ENCODE measurements around the gene SOX6.
"Not testable (repeated sequence)": the region's sequence is repeated elsewhere in the genome, so short reads cannot be mapped to it uniquely, and the experiment has no call there.

SOX6 gene

DNA sequence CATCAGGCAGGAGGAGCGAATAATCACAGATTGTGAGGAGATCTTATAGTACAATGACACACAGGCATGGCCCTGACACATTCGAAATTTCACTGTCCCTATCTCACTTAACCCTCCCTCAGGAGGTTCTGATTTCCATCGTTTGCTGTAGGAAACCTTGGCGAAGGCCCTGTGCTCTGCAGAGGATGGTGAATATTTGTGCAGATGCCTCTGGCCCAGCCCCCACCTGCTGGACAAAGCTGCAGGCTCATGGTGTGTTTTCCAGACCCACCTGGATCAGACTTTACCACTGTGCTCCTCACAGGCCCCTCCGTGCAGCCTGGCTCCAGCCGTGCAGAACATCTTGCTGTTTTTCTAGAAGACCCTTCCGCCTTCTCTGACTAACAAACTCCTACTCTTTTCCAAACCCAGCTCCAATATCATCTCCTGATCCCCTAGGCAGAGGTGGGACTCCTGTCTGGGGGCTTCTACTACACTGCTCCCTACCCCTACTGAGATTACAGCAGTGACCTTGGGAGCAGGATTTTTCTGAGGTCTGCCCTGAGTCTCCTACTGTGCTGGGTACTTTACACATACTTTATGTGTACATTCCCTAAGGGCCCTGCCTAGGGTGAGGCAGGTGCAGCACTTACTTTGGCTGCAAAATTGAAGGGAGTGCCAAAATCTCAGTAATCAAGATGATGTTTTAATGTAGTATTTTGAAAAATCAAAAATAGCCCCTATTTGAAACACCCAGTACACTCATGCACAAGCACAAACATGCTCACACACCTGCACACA, 412.7 kb downstream of the SOX6 start:
- no peak for DNase-seq

DNA sequence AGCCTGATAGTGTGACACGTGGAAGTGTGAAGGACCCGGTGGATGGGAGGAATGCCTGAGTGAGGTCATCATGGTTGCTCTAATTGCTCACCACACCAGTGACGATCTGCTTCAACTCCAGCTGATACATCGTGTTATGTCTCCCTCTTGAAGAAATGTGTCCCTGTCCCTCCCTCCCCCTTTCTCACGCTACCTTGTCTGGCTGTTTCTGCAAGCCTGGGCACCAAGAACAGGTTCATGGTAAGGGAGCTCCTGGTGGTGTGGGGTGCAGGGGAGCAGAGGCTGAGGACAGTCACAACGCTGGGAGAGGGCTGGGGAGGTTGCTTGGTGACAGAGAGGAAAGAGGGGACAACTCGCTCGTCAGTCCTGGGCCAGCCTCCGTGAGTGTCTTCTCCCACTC, 413.4 kb downstream of the SOX6 start:
- DNase-seq, result no peak

DNA sequence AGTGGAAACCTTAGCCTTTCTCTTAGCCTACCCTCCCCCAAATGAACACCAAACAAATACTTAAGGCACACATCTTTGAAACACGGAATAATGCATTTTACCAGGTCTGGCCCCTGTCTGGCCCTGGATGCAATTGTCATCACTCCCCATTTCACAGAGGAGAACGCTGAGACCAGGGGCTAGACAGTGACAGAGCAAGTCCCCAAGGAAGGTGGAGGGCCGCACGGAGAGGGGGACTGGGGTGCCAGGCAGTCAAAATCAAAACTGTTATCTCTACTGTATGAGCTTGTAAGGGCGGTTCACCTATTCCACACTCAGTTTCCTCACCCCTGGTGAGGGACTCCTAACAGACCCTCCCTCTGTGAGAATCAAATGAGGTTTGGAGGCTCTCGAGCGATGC, 414.2 kb downstream of the SOX6 start:
- no peak for DNase-seq

DNA sequence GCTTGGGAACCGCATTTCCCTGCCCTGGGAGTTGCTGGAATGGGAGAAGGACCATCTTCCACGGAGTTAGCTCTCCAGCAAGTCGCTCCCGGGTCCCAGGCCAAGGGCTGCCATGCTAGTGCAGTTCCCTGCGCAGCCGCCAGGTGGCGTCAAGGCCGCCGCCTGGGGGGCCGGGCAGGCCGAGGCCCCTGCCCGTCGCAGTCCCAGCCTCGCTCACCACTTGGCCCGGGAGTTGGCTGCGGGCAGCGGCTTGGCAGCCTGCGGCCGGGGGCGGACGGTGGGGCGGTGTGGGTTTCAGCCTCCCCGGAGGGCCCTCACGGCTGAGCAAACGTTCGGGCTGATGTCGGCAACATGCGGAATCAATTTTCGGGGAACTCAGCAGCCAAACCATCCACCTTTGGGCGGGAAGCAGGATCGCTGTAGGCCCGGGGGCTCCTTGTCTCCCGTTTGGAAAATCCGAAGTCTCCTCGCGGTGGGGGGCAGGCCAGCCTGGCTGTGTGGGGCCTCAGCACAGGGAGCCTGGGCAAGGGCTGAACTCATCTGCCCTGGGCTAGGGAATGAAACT, 415.1 kb downstream of the SOX6 start:
- DNase-seq, result no peak

DNA sequence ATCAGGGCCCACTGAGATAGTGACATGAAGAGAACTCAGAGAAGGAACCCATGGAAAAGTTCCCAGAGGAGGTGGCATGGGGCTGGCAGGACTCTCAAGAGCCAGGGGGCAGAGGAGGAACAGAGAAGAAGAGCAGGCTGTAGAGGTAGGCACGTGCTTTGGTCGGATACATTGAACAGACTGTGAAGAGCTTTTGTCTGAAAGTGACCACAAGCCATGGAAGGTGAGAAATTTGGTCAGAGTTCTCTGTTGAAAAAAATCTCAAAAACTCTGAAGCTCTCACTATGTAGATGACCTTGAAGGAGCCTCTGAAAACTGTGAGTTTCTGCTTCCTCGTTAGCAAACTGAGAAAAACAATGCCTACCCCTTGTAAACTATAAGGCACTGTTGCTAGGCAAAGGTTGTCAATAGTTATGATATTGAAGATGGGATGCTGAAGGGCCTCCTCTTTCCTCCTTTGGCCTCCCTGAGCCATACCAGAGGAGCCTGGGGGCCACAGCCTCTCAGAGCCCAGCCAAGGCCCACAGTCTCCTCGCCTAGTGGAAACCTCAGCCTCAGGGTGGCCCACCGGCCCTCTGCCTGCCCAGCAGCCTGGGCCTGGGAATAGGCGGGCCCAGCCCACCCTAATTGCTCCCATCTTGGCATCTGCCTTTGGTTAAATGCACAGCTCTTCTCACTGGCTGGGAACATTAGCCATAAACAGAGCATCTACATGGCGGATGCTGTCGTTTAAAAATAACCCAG, 415.7 kb downstream of the SOX6 start:
- DNase-seq, result no peak

DNA sequence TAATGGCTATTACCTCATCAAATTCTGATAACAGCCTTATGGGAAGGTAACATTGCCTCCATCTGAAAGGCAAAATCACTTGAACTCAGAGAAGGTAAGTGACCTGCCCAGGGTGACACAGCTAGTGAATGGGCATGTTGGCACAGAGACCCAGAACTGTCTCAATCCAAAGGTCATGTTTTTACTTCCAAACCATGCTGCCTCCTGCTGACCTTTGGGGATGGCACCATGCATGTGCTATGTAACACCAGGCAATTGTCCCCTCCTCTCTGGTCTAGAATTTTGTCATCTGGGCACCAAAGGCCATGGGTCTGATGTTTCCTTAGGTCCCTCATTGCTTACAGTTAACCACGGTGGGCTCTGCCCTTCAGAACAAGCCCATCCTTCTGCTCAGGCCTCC, 417.4 kb downstream of the SOX6 start:
- no peak for DNase-seq

DNA sequence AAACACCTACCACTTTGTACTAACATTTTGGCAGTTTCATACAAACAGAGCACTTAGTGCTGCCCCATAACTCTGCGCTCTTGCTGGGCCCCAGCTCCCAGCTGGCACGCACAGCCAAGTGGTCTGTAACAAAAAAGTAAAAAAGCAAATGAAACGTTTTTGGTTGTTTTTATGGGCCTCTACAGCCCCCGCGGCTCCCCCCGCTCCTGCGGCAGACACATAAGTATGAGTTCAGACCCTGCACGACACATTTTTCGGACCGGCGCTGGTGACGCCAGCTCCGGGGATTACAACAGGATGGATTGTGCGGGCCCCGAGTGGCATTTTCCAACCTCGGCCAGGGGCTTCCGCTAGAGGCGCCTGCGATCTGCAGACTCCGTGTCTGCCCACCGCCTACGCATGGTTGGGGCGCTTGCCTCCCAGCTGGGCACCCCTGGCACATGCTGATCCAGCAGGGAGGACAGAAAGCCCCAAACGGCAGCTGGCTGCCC, 418.2 kb downstream of the SOX6 start:
- no peak for DNase-seq

DNA sequence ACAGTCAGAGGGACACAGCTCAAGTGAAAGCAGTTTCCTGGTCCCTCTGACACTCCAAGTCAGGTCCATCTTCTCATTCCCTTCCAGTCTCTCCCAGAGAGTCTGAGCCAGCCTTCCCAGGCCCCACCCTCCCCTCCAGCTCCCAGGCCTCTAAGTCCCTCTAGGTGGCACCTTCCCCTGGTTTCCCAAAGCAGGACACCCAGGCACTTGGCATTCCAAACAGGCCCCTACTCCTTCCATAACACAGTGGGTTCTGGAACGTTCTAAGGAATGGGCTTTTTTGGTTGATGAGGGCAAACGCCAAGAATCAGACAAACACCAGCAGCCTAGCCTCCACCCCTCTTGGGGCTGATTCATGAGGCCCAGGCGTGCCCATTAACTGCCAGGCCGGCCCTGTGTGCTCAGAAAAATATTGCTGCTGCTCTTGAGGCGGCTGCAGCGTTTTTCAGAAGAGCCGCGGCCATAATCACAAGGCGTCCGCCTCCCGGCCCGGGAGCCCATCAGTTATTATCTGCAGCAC, 418.7 kb downstream of the SOX6 start:
- DNase-seq, result no peak

DNA sequence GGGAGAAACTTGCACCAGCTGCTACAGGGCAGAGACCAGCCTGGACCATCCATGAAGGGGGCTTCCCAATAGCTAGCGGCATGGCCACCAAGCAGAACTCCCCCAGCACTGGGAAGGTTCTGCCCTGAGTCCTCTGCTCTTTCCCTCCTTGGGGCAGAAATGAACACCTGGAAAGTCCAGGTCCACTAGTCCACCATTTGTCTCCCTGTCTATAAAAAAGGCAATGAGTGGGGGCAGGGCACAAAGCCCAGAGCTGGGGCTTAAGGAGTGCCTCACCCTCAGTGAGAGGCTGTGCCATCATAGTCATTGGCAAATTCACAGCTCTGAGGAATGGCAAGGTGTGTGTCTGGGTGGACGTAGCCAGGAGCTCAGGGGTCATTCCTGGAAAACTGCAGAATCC, 420.3 kb downstream of the SOX6 start:
- no peak for DNase-seq

DNA sequence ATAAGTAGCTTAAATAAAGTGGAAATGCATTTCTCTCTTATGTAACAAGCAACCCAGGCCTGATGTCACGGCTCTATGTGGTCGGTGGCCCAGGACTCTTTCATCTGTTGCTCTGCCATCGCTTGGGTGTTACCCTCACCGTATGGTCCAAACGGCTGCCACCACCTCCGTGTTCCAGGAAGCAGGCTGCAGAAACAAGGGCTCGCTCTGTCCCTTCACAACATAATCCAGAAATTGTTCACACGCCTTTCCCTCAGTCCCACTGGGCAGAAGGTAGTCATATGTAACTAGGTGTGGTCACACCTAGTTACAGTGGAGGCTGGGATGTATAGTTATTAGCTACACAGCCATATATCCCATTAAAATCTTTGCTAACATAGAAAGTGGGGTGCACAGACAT, 421.0 kb downstream of the SOX6 start:
- DNase-seq, result no peak

DNA sequence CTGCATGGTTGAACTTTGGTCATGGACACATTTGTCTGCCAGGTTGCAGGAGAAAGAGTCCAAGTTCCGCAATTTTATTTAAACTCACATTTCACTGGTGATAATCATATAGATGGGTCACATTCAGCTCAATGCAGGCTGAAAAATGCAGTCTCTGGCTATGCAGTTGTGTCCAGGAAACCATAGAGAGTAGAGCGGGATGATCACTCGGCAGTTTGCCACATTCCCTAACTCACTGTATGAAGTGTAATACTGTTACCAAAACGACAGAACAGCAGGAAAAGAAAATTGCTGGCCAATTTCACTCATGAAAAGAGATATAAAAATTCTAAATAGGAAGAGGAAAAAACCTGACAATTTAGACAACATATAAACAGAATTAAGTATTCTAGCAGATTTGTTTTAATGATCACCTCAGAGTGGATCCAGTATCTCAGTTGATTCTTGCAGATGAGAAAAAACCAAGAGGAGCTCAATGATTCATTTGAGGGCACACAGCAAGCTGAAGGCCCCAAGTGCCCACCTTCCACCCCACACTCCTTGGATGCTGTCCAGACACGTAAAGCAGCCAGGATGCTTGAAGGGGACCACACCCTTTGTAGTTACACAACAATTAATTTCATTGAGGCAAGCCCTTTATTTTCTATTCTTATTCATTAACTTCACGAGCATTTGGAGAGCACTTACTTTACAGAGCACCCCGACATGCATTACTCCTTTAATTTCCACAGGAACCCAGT, 422.3 kb downstream of the SOX6 start:
- no peak for DNase-seq

DNA sequence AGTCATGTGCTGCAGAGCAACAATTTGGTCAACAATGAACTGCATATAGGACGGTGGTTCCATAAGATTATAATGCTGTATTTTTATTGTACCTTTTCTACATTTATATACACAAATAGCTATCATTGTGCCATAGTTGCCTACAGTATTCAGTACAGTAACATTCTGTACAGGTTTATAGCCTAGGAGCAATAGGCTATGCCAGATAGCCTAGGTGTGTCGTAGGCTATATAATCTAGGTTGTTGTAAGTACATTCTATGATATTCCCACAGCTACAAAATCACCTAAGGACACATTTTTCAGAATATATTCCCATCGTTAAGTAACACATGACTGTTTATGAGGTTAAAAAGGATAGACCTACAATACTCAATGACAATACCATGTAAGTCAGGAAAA, 423.9 kb downstream of the SOX6 start:
- no peak for DNase-seq

DNA sequence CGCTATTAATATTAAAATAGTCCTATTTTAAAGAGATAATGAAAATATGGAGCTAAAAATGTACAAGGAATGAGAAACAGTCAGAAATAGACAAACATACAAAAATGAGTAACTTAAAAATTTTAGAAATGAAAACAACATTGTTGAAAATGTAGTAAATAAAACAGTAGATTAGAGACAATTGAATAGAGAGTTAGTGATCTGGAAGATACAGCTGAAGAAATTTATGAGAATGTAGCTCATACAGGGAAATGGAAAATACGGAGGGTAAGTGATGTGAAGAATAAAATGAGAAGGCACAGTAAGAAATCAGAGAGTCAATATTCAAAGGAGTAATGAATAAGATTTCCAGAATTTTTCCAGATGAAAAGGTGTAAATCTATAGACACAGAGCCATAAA, 424.8 kb downstream of the SOX6 start:
- no peak for DNase-seq

DNA sequence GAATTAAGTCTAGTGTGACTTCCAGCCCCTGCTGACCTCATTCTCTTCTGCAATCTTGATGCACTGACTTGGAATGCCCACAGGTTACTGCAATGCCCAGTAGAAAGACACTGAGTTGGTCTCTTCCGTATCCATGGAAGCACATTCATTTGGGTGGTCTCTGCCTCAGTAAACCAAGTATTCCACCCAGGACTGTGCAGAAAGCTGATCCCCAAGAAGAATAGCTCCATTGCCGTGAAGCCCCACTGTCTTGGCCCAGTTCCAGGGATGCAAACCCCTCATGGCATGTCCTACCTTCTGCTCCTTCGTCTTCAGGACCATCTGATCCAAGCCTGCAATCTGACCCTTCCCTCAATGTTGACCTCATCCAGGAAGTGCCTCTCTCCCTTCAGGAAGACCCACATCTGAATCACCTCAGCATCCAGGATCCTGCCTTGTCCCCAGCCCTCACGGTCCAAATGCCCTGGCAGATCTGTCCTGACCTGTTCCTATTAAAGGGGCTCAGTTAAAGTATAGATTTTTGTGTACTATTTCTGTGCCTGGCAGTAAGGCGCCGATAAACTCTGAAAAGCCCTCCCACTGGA, 425.8 kb downstream of the SOX6 start:
- DNase-seq, result no peak

DNA sequence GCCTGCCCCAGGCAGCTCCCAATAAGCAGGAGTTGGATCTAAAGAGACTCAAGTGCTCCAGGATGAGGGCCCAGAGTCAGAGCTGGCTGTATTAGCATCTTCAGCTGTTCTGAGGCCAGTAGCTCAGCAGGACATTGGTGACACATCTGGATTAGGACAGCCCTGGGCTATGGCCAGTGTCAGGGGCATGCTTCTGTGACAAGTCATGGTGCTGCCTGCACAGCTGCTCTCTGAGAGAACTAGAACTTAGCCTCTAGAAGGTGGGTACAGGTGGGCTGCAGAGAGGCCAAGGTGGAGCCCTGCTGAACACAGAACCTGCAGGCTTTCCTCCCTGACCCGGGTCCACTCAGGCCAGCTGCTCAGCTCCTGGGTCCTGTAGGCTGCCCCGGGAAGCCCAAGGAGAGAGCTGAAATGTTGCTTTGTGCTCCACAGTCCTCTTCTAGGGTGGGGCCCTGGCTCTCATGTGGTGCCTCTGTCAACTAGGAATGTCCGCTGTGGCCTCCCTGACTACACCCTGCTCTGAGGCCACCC, 426.9 kb downstream of the SOX6 start:
- DNase-seq, result no peak

DNA sequence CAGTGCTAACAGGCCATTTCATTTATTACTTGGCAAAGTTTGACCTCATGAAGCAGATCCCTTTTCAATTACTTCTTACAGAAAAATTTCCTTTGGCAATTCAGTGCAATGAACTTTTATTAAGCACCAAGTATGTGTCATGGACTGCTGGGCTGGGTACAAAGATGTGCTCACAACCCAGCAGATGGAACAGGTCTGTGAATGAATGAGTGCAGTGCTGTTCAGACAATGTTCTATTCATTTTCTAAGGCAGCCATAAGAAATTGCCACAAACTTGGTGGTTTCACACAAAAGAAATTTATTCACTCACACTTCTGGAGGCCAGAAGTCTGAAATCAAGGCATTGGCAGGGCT, 428.5 kb downstream of the SOX6 start:
- no peak for DNase-seq

DNA sequence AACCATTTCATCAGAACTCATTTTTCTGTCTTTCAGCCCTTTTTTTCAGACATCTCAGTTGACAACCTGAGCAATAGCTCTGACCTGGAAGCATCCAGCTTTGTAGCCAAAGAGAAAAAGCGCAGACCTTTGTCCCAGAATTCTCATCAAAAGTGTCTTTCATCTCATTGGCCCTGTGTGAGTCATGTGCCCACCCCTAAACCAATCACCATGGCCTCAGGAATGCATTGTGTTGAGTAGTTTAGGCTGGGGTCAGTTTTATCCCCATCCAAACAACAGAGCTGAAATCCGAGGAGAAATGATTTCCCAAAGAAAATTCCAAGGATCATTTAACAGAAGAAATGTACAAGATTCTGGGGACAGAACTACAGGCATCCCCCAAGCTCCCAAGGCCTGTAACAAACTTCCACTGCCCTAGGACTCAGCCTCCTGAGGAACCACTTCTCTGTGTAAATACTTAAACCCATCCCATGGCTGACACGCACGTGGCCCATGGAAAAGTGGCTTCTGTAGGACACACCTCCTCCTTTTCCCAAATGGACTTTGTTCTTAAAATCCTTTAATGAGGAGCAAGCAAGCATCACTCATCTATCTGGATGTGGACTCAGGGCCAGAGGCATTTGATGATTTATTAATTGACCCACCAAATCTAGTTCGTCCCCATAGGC, 429.0 kb downstream of the SOX6 start:
- DNase-seq, result no peak

DNA sequence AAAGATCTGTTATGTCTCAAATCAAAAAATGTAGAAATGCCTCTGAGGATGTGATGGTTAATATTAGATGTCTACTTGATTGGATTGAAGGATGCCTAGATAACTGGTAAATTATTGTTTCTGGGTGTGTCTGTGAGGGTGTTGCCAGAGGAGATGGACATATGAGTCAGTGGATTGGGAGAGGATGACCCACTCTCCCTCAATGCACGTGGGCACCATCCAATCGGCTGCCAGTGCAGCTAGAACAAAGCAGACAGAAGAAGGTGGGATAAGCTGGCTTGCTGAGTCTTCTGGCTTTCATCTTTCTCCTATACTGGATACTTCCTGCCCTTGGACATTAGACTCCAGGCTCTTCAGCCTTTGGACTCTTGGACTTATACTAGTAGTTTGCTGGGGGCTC, 430.3 kb downstream of the SOX6 start:
- DNase-seq, result no peak

DNA sequence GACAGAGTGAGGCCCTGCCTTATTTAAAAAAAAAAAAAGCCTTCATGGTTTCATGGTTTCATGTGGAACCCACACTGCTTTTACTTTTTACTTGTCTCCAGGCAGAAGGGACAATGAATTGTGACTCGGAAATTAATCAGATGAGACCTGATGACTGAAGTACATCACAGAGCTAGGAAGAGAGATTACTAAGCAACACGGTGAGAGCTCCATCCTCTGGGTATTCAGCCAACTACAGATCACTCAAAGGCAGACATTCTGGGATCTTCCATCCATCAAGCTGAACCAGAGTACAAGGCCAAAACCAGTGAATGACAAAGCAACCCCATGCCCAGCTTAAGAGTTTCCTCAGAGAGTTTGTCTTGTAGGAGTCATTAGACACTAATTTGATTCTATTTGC, 433.2 kb downstream of the SOX6 start:
- DNase-seq, result no peak

DNA sequence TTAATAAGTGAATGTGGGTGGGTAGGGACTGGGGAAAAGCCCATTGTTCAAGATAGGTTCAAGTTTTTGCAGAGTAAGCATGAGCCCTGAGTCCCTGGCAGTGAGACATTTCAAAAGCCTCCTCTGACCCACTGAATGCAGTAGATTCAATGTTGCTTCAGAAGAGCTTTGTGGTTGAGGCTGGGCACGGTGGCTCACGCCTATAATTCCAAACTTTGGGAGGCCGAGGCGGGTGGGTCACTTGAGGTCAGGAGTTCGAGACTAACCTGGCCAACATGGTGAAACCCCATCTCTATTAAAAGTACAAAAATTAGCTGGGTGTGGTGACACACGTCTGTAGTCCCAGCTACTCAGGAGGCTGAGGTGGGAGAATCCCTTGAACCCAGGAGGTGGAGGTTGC, 433.6 kb downstream of the SOX6 start:
- not testable (repeated sequence) for DNase-seq

DNA sequence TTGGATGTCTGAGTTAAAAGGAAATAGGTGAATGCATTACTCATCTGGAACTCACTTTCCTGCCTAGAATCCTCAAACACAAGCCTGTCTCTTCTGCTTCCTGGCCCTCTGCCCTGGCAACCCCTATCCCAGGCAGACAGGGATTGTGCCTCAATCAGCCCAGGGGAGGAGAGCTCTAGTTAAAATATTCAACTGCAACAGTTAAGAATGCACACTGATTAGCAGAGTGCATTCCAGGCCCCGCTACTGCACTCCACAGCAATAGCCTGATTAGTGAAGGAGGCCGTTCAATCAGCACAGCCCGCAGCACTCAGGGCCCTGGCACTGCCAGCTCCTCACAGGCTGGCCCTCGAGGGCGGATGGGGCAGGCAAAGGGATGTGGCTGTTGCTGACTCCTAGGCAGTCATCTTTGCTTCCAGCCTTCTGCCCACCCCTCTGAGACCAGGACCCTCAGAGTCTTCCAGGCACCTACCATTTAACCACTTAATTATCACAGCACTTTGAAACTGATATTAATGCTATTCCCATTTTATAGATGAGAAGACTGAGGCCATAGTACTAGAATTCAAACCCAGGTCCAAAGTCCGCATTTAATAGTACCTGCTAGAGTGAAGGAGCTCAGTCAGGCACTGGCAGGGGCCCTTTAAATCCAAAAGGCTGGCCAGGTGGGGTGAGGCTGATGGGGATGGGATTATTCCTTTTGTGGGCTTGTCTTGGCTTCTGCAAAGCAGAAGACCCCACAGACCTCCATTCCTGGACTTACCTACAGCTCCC, 435.3 kb downstream of the SOX6 start:
- DNase-seq, result no peak
